ENCODE measurements around the gene NR6A1.

- no peak for TF ChIP-seq CTCF (IDR thresholded peaks at IDR 0.05)
- no peak for TF ChIP-seq POLR2A (IDR thresholded peaks at IDR 0.05)
Observed at GRCh38 chr9:124590889-124591641, 180.0 kb downstream of the NR6A1 start.
